Esophagus muscularis mucosa (tissue), 4 donors: ENCODE results near the gene GDF11. TPM values are rescaled to one million over a fixed set of nuclear protein-coding genes. Genes with fewer than 3 reads are reported as not detected.
A peak's percentile ranks its signal among the peaks of the same experiment; 100 is the strongest.

Experiments
- DNase-seq: peaks from one replicate; pipeline ENCODE4 v3.0.0-alpha.2; 2017; ENCODE audit errors: extremely low spot score
- H3K27ac ChIP-seq, 4 donors: fragments of 200-600 bp; sonication (generic); replicated peaks in 1 of 4; 1 replicate in 3 of 4; 2 replicates in 1 of 4; pipeline ENCODE4 v1.5.1; 2016 to 2019; ENCODE audit warnings: mild to moderate bottlenecking in 1 of 4
- H3K27me3 ChIP-seq, 4 donors: fragments of 200-600 bp; sonication (generic); one replicate each; pipeline versions ENCODE4 v1.5.1 to v1.6.0; 2016 to 2019
- H3K36me3 ChIP-seq, 4 donors: fragments of 200-600 bp; sonication (generic); one replicate each; pipeline ENCODE4 v1.5.1; 2016 to 2019
- H3K4me1 ChIP-seq, 4 donors: fragments of 200-600 bp; sonication (generic); one replicate each; pipeline ENCODE4 v1.5.1; 2016 to 2019
- H3K4me3 ChIP-seq, 4 donors: fragments of 200-600 bp; sonication (generic); 1 replicate in 2 of 4; 2 replicates in 2 of 4; pipeline ENCODE4 v1.5.1; 2016 to 2019; ENCODE audit warnings: mild to moderate bottlenecking in 4 of 4, moderate library complexity in 1 of 4
- H3K9me3 ChIP-seq, 4 donors: fragments of 200-600 bp; sonication (generic); 1 replicate in 3 of 4; 2 replicates in 1 of 4; pipeline ENCODE4 v1.5.1; 2016 to 2019
- CTCF ChIP-seq, 3 experiments: fragments of 200-600 bp in 2 of 3; fragments of 450-650 bp in 1 of 3; sonication (generic) in 2 of 3; IDR thresholded peaks; one replicate each; pipeline ENCODE4 v1.5.1; 2017 to 2019; ENCODE audit warnings: antibody characterized with exemption in 3 of 3, mild to moderate bottlenecking in 2 of 3, moderate library complexity in 1 of 3
- EP300 ChIP-seq: sonication (generic); formaldehyde crosslinking; IDR thresholded peaks from one replicate; pipeline ENCODE4 v1.6.1; 2017; ENCODE audit warnings: antibody characterized with exemption
- POLR2A ChIP-seq: fragments of 450-650 bp; IDR thresholded peaks from one replicate; pipeline ENCODE4 v1.6.1; 2017; ENCODE audit warnings: antibody characterized with exemption, moderate library complexity, mild to moderate bottlenecking, low read depth
- POLR2AphosphoS5 ChIP-seq, 2 donors: sonication (generic); formaldehyde crosslinking; IDR thresholded peaks; one replicate each; pipeline ENCODE4 v1.6.1; 2017; ENCODE audit warnings: antibody characterized with exemption in 2 of 2
- WGBS: methylation state at CpG from one replicate; pipeline ENCODE4 v1.1.5; 2018; 5-methylcytosine and 5-hydroxymethylcytosine counted together
- intact Hi-C: fragments of 100-400 bp; cut with DNase I; formaldehyde crosslinking; loops from one replicate; pipeline ENCODE4 v1.15.1; 2023
- total RNA-seq, 4 donors: library from RNA; depleted of rRNA; stranded (reverse); fragments of >200 nt; gene quantifications; one replicate each; pipeline versions ENCODE4 v1.1.0 to v1.2.1, GENCODE V29; 2016

Gene GDF11
- total RNA-seq, 4 donors from 2014 or later, result 1.7 to 9.0 (median 4.9) TPM

- no peaks in the 10 kb centered on the region for H3K36me3 ChIP-seq
- 2% methylated on average over 4 of the region's 4 CpGs for WGBS
- peaks cover 23 to 33% (median 28%) of the 10 kb centered on the region in 4 donors for H3K4me1 ChIP-seq
- intact Hi-C loops, result loop anchor here (5.0 kb wide), 2 partner anchors 55 to 80 kb away; partner anchors contain the start of genes ORMDL2 and SARNP
- H3K4me3 ChIP-seq, result peak overlapping the region; percentile 46 to 63 (median 56)
- DNase-seq, result no peak
- H3K27me3 ChIP-seq, result no peaks in the 10 kb centered on the region
- H3K27ac ChIP-seq, result peak overlapping the region; percentile 64 to 78 (median 76)
- H3K9me3 ChIP-seq, result no peaks in the 10 kb centered on the region
- TF ChIP-seq POLR2A (no peak), EP300 (no peak), CTCF (IDR thresholded peaks at IDR 0.05) (no peak), POLR2AphosphoS5 (IDR thresholded peaks at IDR 0.05) (no peak)
These were observed 5.3 kb upstream of the GDF11 start for GRCh38 chr12:55737581-55738122.

- intact Hi-C loops, result loop anchor here (5.0 kb wide), 2 partner anchors 56 to 79 kb away; partner anchors contain the start of genes ORMDL2 and SARNP
- Histone ChIP-seq H3K9me3 (no peaks in the 10 kb centered on the region), H3K4me1 (peaks cover 24 to 35% (median 30%) of the 10 kb centered on the region in 4 donors), H3K27ac (peak overlapping the region; percentile 64 to 78 (median 76)), H3K36me3 (no peaks in the 10 kb centered on the region), H3K4me3 (peak overlapping the region; percentile 46 to 63 (median 56)), H3K27me3 (no peaks in the 10 kb centered on the region)
- no peak for TF ChIP-seq POLR2AphosphoS5 (IDR thresholded peaks at IDR 0.05)
- TF ChIP-seq CTCF (IDR thresholded peaks at IDR 0.05), result peak; percentile 86 to 95 (median 90)
- 2% methylated on average over 14 of the region's 14 CpGs for WGBS
- peak; percentile 96 for DNase-seq
These were observed 4.5 kb upstream of the GDF11 start for GRCh38 chr12:55738123-55739024.

- TF ChIP-seq EP300, result no peak
- no peak for TF ChIP-seq POLR2AphosphoS5 (IDR thresholded peaks at IDR 0.05)
- no peak for TF ChIP-seq CTCF (IDR thresholded peaks at IDR 0.05)
- TF ChIP-seq POLR2A, result no peak
- H3K27ac ChIP-seq, result peak overlapping the region in 2 of 4 donors; percentile 75 to 78
- WGBS, result 82% methylated on average over 2 of the region's 2 CpGs
- intact Hi-C loops, result loop anchor here (5.0 kb wide), 2 partner anchors 57 to 78 kb away; partner anchors contain the start of genes ORMDL2 and SARNP
- DNase-seq, result no peak
- H3K27me3 ChIP-seq, result no peaks in the 10 kb centered on the region
- no peaks in the 10 kb centered on the region for H3K9me3 ChIP-seq
- H3K4me1 ChIP-seq, result peaks cover 30 to 41% (median 36%) of the 10 kb centered on the region in 4 donors
- peak overlapping the region; percentile 46 to 63 (median 56) for H3K4me3 ChIP-seq
- H3K36me3 ChIP-seq, result no peaks in the 10 kb centered on the region
These were observed 3.9 kb upstream of the GDF11 start for GRCh38 chr12:55739025-55739378.

GRCh38 chr12:55741931-55742680 lies 816 bp upstream of the GDF11 start:
- Histone ChIP-seq H3K4me1 (peaks cover 39 to 63% (median 55%) of the 10 kb centered on the region in 4 donors), H3K27ac (peak overlapping the region; percentile 65 to 81 (median 78)), H3K4me3 (peak overlapping the region; percentile 59 to 65 (median 62)), H3K9me3 (no peaks in the 10 kb centered on the region), H3K36me3 (no peaks in the 10 kb centered on the region), H3K27me3 (no peaks in the 10 kb centered on the region)
- 21% methylated on average over 3 of the region's 3 CpGs for WGBS
- DNase-seq, result no peak
- intact Hi-C loops, result loop anchor here (2.0 to 10.0 kb wide), 2 partner anchors 199 to 293 kb away; no protein-coding TSS in a partner anchor
- no peak for TF ChIP-seq EP300
- TF ChIP-seq POLR2A, result no peak
- TF ChIP-seq POLR2AphosphoS5 (IDR thresholded peaks at IDR 0.05), result no peak
- no peak for TF ChIP-seq CTCF (IDR thresholded peaks at IDR 0.05)
